Cardiac muscle cell (in vitro differentiated cells and primary cell): Measurements from ENCODE around the gene LGR6. TPM values are rescaled to one million over a fixed set of nuclear protein-coding genes. Genes with fewer than 3 reads are reported as not detected.

Experiments
- DNase-seq, 2 donors: peaks; one replicate each; pipeline versions ENCODE4 v3.0.0 to v3.0.0-alpha.2; 2010 to 2017; ENCODE audit warnings: low read depth in 1 of 2, low spot score in 1 of 2
- H3K27ac ChIP-seq: fragments of 200-600 bp; sonication (generic); 2 replicates; pipeline ENCODE4 v1.5.1; 2016
- H3K27me3 ChIP-seq: fragments of 200-600 bp; sonication (generic); 2 replicates; pipeline ENCODE4 v1.6.0; 2016; ENCODE audit warnings: control low read depth
- H3K36me3 ChIP-seq: fragments of 200-600 bp; sonication (generic); 2 replicates; pipeline ENCODE4 v1.5.1; 2016; ENCODE audit warnings: control low read depth
- H3K4me1 ChIP-seq: fragments of 200-600 bp; sonication (generic); 2 replicates; pipeline ENCODE4 v1.8.1; 2017; ENCODE audit warnings: low read depth, mild to moderate bottlenecking, mixed run types
- H3K4me3 ChIP-seq: fragments of 200-600 bp; sonication (generic); 2 replicates; pipeline ENCODE4 v1.5.1; 2016; ENCODE audit warnings: mild to moderate bottlenecking
- H3K9me3 ChIP-seq: fragments of 200-600 bp; sonication (generic); 2 replicates; pipeline ENCODE4 v1.5.1; 2017; ENCODE audit warnings: low read depth, mild to moderate bottlenecking, control low read depth
- CTCF ChIP-seq: IDR thresholded peaks from 2 replicates; pipeline ENCODE4 v1.5.1; 2012; ENCODE audit warnings: low read depth, mild to moderate bottlenecking, low read length
- polyA plus RNA-seq: library from polyadenylated mRNA; unstranded; fragments of >200 nt; fragmentation: Nextera tagmentation; extraction: Ambion mirVana; gene quantifications from 2 replicates; pipeline ENCODE4 v1.2.1, GENCODE V29; 2016
- total RNA-seq: library from RNA; depleted of rRNA; stranded (reverse); fragments of >200 nt; gene quantifications from 2 replicates; pipeline ENCODE4 v1.2.3, GENCODE V29; 2016

The LGR6 gene
- total and polyA plus RNA-seq, 2 experiments from 2014 or later: 0.16 TPM; not detected in 1

GRCh38 chr1:202146993-202147392 is 46.6 kb upstream of the LGR6 start:
- Histone ChIP-seq H3K9me3 (no peaks in the 10 kb centered on the region), H3K4me1 (peaks cover 6% of the 10 kb centered on the region), H3K4me3 (no peak overlapping the region), H3K27me3 (peaks cover 4% of the 10 kb centered on the region), H3K27ac (no peak overlapping the region), H3K36me3 (no peaks in the 10 kb centered on the region)
- no peak for DNase-seq
- TF ChIP-seq CTCF: no peak

GRCh38 chr1:202148391-202148790 is 45.2 kb upstream of the LGR6 start:
- Histone ChIP-seq H3K27ac (no peak overlapping the region), H3K27me3 (peaks cover 4% of the 10 kb centered on the region), H3K36me3 (no peaks in the 10 kb centered on the region), H3K9me3 (no peaks in the 10 kb centered on the region), H3K4me1 (no peaks in the 10 kb centered on the region), H3K4me3 (no peak overlapping the region)
- no peak for TF ChIP-seq CTCF
- no peak for DNase-seq

- TF ChIP-seq CTCF: no peak
- no peaks in the 10 kb centered on the region for H3K9me3 ChIP-seq
- H3K4me3 ChIP-seq: no peak overlapping the region
- H3K27ac ChIP-seq: no peak overlapping the region
- H3K27me3 ChIP-seq: peaks cover 4% of the 10 kb centered on the region
- DNase-seq: peak in 1 of 2 donors; percentile 45
- no peaks in the 10 kb centered on the region for H3K36me3 ChIP-seq
- no peaks in the 10 kb centered on the region for H3K4me1 ChIP-seq
Observed at GRCh38 chr1:202149566-202149965, 44.0 kb upstream of the LGR6 start.

GRCh38 chr1:202150187-202150586 is 43.4 kb upstream of the LGR6 start:
- Histone ChIP-seq H3K4me3 (no peak overlapping the region), H3K9me3 (no peaks in the 10 kb centered on the region), H3K27me3 (peaks cover 4% of the 10 kb centered on the region), H3K27ac (no peak overlapping the region), H3K36me3 (no peaks in the 10 kb centered on the region), H3K4me1 (no peaks in the 10 kb centered on the region)
- no peak for DNase-seq
- TF ChIP-seq CTCF: no peak

- Histone ChIP-seq H3K36me3 (no peaks in the 10 kb centered on the region), H3K4me1 (no peaks in the 10 kb centered on the region), H3K27ac (no peak overlapping the region), H3K27me3 (peaks cover under 1% of the 10 kb centered on the region), H3K4me3 (no peak overlapping the region), H3K9me3 (no peaks in the 10 kb centered on the region)
- DNase-seq: no peak
- no peak for TF ChIP-seq CTCF
Observed at GRCh38 chr1:202150602-202151001, 43.0 kb upstream of the LGR6 start.

GRCh38 chr1:202151045-202151444 is 42.6 kb upstream of the LGR6 start:
- H3K27ac ChIP-seq: no peak overlapping the region
- no peaks in the 10 kb centered on the region for H3K4me1 ChIP-seq
- H3K27me3 ChIP-seq: no peaks in the 10 kb centered on the region
- H3K36me3 ChIP-seq: no peaks in the 10 kb centered on the region
- no peak for DNase-seq
- no peak for TF ChIP-seq CTCF
- no peaks in the 10 kb centered on the region for H3K9me3 ChIP-seq
- H3K4me3 ChIP-seq: no peak overlapping the region
